DMS79 (cell line): Measurements from ENCODE around the gene MAG.

ENCODE experiments used
- DNase-seq: peaks from one replicate; lab custom pipeline; 2025; lab: John Stamatoyannopoulos, UW

MAG gene

DNA sequence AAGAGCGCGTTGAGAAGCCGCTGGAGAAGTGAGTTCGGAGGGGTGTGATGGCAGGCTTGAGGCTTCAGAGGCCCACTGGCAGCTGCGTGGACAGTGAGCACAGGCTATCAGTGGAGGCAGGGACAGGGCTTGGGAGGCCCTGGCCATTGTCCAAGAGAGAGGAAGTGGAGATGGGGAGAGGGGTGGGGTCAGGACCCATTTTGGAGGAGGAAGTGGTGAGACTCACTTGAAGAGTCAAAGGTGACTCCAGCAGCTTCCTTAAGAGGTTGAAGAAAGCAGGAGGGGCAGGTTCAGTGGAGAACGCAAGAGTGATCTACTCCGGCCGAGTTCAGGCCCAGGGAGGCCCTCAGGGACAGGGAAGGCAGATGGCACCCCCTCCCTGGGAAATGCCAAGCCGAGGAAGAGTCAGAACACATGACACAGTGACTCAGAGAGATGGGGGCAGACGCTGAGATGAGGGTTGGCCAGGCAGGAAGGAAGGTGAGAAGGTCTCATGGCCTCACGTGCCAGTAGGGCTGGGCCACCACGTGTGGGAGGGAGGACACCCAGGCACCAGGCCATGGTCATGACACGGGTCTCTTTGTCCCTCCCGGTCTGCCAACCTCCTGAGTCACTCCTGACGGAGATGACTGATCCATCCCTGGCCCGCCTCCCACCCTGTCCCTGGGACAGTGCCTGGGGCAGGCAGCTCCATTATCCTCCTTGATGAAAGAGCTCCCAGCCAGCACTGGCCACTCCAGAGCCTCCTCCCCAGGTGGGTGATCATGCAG lies 26.9 kb downstream of the MAG start:
- no peak for DNase-seq

DNA sequence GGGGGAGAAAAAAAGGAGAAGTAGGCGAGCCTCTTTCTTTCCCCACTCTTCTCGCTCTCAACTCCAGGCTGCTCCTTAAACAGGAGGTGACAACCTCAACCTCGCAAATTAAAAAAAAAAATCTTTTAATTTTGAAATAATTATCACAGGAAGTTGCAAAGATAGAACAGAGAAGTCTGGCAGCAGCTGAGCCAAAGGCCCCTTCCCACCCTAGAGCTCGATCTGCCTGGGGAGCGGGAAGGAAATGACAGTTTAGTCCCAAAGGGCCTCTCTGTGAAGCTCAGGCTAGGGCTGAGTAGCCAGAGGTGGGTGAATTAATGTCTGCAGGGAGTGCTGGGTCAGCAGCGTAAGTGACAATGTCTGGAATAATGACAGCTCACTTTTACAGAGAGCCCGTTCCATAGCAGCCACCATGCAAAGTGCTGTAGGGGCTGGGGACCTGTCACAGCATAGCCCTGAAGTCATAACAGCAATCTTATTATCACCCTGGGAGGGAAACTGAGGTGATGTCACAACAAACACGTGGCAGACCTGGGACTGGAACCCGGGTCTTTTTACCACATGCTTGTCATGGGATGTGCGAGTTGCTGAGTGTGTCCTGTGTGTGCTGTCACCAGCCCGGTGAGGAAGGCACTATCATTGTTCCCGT lies 28.2 kb downstream of the MAG start:
- no peak for DNase-seq

DNA sequence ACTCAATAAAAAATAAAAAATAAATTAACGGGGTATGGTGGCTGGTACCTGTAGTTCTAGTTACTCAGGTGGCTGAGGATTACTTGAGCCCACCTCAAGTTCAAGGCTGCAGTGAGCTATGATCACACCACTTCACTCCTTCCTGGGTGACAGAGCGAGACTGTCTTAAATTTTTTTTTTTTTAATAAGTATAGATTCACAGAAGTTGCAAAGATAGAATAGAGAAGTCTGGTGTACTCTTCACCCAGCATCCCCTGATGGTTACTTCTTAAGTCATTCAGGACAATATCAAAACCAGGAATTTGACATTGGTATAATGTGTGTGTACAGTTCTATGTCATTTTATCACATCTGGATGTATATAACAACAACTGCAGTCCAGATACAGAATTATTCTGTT lies 29.3 kb downstream of the MAG start:
- DNase-seq = no peak

DNA sequence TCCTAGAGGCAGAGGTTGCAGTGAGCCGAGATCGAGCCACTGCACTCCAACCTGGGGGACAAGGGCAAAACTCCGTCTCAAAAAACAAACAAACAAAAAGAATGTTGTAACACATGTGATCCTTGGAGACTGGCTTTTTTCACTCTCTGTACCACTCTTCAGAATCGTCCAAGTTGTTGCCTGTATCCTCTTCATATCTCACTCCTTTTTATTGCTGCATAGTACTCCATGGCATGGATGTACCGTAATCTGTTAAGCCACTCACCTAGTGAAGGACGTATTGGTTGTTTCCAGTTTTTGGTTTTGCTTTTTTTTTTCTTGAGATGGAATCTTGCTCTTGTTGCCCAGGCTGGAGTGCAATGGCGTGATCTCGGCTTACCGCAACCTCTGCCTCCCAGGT lies 30.1 kb downstream of the MAG start:
- DNase-seq = no peak

DNA sequence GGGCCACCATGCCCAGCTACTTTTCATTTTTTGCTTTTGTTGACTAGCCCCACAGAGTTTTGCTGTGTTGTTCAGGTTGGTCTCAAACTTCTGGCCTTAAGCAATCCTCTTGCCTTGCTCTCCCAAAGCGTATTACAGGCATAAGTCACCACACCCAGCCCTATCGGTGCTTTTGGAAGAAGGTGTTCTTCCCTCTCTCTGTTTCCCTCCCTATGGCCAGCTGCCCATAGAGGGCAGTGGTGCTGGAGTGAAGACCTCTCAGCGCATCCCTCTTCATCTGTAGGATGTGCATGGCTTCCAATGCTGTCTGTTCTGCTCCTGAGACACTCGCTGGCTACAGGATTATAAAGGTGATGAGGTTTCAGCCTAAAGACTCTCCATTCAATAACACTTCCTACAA lies 35.7 kb downstream of the MAG start:
- DNase-seq = no peak

DNA sequence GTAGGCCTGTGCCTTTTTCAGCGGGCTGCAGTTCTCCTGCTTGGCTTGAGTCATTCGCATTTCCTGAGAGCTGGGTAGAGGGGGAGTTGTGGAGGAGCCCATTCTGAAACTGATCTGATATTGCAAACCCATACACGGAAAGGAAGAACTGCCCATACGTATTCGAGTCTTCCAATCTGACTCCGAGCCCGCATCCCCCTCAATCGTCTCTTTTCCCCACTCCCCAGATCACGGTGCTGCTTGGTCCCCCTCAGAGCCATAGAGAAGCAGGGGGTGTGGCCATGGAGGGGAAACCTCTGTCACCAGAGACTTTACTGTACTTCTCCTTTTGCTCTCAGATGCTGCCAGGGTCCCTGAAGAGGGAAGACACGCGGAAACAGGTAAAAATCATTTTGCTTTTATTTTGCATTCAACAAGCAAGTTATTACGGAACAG lies 36.9 kb downstream of the MAG start, which contains the start of gene CD22:
TSS of gene CD22 (plus strand) at position 337 of the 435 bp plus-strand sequence. CDS start 2,854 bp downstream, outside the sequence.
- no peak for DNase-seq

DNA sequence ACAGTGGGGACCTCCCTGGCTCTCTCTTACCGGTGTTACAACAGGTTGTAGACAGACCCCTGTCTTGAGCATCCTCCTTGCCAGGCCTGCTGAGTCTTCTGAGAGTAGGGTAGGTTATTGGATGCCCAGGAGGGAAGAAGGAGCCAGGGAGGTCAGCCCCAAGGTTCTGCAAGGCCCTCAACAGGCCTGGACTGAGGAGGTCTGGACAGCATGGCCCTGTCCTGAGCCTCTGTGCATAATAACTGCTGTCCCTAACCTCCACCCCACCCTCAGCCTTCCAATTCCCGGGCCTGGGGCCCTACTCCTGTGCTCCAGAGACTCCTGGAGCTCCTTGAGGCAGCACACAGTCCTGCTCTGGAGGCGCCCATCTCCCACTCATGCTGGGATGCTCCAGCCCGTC lies 37.4 kb downstream of the MAG start:
- no peak for DNase-seq

DNA sequence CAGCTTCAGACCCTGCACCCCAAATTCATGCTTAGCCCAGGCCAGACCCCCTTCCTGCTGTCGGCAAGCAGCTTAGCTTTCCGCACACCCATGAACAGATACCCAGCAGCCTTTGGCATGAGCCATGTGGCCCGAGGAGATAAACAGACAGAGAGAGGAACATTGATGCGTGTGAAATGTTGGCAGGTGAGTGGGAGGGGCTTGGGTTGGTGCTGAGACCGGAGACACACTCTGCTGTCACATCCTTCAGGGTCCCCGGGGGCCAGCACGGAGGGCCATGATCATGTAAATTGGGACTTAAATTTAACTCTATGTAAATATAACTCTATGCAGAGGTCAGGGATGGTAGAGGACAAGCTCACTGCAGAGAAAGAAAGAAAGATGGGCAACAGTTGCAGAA lies 38.5 kb downstream of the MAG start:
- no peak for DNase-seq

DNA sequence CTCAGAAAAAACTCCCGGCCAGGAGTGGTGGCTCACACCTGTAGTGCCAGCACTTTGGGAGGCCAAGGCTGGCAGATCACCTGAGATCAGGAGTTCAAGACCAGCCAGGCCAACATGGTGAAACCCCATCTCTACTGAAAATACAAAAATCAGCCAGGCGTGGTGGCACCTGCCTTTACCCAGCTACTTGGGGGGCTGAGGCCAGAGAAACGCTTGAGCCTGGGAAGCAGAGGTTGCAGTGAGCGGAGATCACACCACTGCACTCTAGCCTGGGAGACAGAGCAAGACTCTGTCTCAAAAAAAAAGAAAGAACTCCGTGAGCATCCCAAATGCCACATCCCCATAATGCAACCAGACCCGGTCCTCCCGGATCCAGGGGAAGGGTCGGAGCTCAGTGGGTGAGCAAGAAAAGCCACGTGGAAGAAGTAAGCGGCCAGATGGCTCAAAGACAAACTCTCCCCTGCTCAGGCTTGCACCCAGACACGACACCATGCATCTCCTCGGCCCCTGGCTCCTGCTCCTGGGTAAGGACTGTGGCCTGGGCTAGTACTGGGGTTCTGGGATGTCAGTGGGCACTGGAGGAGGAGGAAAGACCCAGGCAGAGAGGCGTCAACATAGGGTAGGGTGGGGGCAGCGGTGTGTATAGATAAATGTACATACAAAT lies 39.7 kb downstream of the MAG start:
- no peak for DNase-seq

DNA sequence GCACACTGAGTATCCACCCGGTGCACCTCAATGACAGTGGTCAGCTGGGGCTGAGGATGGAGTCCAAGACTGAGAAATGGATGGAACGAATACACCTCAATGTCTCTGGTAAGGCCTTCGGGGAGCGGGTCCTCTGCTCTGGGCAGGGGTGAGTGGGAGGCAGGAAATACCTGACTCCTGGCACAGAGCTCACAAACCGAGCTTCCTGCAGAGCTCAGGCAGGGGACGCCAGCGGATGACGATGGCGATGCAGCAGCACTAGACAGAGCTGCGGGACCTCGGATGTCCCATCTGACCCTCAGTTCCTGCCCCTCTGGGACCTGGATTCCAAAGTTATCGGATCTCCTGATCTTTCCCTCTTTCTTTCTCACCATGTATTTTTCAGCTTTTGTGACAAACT lies 40.9 kb downstream of the MAG start:
- no peak for DNase-seq

DNA sequence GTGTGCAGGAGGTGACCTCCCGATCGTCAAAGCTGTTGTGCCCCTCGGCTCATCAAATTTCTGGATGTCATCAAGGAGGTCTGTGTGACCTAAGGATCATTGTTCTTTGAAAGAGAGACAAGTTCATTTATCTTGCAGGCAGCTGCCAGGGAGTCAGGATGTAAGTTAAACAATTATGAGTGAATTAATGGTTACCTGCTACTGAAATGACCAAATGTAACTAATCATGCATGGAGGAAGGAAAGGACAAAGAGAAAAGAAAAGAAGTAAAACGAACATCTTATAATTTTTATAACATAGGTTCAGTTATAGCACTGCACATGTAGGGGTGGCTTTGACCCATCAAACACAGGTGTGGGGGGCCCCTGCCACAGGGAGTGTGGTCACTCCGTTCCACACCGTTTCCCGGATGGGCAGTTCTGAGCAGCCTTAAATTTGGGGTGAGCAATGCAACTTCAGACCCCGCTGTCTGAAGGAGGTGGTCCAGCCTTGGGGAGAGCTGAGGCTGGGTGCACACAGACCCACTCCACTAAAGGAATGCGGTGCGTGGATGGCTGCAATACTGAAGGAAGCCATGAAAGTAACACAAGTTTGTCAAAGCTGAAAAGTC lies 42.3 kb downstream of the MAG start:
- no peak for DNase-seq

DNA sequence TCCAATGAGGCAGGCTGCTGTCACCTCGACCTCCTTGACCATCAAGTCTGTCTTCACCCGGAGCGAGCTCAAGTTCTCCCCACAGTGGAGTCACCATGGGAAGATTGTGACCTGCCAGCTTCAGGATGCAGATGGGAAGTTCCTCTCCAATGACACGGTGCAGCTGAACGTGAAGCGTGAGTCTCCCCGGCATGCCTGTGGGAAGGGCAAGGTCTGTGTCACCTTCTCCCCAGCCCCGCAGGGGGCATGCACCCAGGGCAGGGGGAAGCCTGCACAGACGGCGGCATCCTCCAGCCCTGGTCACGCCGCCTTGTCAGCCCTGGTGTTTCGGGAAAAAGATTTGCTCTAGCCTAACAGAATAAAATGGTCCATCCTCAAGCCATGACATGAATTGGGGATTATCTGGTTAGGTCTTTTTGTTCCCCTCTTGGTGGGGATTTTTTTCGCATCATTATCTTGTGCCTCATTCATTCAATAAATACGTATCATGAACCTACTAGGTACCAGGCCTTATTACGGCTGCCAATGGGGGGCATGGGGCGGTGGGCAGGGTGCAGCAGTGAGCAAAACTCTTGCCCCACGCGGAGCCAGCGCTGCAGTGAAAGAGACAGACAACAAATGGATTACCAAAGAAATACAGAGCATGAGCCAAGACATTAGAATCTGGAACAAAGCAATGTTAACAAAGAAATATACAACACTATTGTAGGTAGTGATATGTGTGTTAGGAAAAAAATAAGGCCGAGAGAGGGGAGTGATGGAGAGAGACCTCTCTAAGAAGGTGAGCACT lies 44.4 kb downstream of the MAG start:
- DNase-seq = no peak

DNA sequence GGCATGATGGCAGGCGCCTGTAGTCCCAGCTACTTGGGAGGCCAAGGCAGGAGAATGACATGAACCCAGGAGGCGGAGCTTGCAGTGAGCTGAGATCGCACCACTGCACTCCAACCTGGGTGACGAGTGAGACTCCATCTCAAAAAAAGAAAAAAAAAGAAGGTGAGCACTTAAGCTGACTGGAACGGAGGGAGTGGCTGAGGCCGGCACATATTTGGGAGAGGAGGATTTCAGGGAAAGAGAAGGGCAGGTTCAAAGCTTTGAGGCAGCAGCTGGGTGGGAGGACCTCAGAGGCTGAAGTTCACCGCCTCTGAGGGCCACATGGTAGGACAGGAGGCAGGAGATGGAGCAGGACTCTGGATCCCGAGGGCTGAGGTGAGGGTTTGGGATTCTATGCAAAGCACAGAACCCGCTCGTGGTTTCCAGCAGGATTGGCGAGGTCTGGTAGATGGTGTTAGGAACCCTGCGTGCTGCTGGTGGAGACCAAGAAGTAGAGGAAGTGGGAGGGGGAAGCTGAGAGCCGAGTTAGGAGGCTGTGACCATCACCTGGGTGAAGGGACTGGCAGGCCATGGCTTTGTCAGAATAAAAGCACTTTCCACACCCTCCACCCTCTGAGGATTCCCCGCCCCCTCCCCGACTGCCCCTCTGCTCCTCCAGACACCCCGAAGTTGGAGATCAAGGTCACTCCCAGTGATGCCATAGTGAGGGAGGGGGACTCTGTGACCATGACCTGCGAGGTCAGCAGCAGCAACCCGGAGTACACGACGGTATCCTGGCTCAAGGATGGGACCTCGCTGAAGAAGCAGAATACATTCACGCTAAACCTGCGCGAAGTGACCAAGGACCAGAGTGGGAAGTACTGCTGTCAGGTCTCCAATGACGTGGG lies 45.4 kb downstream of the MAG start:
- no peak for DNase-seq

DNA sequence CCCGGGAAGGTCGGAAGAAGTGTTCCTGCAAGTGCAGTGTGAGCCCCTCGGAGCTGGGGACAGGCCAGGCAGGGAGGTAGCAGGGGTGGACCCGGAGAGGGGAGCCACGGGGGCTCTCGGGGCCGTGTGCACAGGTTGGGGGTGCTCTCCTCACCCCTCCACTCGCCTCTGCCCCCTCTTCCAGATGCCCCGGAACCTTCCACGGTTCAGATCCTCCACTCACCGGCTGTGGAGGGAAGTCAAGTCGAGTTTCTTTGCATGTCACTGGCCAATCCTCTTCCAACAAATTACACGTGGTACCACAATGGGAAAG lies 46.0 kb downstream of the MAG start:
- no peak for DNase-seq

DNA sequence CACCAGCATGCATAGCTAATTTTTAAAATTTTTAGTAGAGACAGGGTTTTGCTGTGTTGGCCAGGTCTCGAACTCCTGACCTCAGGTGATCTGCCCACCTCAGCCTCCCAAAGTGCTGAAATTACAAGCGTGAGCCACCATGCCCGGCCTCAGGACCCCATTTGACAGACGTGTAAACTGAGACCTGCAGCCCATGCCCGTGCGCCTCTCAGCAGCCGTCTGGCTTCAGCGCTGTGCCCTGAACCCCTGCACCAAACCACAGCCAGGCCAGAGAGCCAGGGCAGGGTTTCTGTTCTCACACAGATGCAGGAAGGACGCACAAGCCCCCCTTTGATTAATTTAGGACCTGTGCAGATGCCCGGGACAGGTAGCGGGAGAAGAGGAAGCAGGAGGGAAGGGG lies 48.5 kb downstream of the MAG start:
- DNase-seq = no peak

DNA sequence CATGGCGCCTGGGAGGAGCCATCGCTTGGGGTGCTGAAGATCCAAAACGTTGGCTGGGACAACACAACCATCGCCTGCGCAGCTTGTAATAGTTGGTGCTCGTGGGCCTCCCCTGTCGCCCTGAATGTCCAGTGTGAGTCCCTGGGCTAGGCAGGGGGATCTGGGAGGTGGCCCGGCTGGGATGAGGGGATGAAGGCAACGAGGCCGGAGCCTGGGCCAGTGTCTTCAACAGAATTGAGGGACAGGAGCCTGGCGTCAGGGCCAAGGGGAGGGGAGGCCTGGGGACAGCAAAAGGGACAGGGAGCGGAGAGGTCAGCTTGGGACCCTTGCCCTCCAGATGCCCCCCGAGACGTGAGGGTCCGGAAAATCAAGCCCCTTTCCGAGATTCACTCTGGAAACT lies 49.0 kb downstream of the MAG start:
- DNase-seq = no peak

DNA sequence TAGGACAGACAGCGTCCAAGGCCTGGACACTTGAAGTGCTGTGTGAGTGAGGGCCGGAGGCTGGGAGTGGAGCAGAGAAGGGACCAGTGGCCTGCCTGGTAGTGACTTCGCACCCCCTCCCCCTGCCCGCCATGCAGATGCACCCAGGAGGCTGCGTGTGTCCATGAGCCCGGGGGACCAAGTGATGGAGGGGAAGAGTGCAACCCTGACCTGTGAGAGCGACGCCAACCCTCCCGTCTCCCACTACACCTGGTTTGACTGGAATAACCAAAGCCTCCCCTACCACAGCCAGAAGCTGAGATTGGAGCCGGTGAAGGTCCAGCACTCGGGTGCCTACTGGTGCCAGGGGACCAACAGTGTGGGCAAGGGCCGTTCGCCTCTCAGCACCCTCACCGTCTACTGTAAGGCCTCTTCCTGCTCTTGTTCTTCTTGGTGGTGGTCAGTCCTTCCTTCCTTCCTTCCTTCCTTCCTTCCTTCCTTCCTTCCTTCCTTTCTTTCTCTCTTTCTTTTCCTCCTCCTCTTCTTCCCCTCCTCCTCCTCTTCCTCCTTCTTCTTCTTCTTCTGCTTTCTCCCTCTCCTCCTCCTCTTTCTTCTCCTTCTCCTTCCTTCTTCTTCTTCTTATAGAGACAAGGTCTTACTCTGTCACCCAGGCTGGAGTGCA lies 49.7 kb downstream of the MAG start:
- no peak for DNase-seq

DNA sequence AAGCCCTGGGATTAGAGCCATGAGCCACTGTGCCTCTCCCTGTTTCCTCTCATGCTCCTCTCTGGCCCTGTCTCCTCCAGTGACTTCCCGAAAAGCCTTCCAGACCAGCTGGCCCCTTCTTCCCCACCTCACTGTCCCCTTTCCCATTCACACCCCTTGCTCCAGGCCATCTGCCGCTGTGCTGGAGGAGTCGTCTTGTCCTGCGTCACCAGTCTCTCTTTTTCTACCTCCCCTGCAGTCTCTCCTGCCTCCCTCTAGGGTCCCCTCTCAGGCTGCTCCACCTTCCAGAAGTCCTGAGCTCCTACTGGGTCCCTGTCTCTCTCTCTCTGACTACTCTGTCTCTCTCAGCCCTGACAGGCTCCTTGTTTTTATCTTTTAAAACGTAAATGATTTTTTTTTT lies 50.5 kb downstream of the MAG start:
- no peak for DNase-seq

DNA sequence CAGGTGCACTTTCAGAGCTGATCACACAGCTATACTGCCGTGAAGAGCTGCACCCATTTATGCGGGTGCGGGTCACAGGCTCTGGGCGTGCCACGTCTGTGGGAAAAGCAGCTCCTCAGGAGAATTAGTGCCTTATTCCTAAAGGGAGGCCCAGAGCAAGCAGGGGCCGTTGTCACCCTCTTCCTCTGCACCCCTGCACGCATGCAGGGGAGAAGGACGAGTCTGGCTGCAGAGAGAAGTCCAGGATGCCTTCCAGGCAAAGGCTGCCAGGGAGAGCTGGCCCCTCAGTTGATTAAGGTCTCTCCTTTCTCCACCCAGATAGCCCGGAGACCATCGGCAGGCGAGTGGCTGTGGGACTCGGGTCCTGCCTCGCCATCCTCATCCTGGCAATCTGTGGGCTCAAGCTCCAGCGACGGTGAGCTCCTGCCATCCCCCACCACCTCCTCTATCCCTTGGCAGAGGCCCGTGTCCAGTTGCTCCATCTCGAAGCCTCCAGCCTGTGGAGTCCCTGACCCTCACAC lies 52.6 kb downstream of the MAG start:
- no peak for DNase-seq

DNA sequence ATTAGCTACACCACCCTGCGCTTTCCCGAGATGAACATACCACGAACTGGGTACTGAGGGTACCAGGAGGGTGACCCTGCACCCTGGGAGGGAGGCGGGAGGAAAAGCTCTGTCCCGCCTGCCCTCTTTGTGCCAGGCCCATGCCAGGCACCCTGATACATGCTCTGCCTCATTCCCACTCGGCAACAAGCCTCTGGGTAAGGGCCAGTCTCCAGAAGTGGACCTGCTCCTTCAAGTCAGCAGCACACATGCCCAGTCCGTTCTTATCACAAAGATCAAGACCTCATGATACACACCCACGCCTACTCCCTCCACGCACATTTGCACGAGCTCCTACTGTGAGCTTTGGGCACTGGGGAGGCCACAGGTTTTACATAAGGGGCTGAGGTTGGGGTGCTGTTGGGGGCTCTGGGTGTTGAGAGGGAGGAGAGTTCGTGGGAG lies 53.7 kb downstream of the MAG start:
- DNase-seq = no peak
